Osteoblast (primary cell): ENCODE data around the gene TSPO. TPM values are rescaled to one million over a fixed set of nuclear protein-coding genes. Genes with fewer than 3 reads are reported as not detected.

Experiments
- DNase-seq: peaks from one replicate; pipeline ENCODE4 v3.0.0; 2011; ENCODE audit warnings: low spot score, mixed read lengths; ENCODE audit not compliant: insufficient read length; ENCODE audit errors: missing footprints
- H2AFZ ChIP-seq: 2 replicates; pipeline ENCODE4 v1.6.0; 2011; ENCODE audit warnings: mild to moderate bottlenecking, low read length
- H3K27ac ChIP-seq: 2 replicates; pipeline ENCODE4 v1.5.1; 2011; ENCODE audit warnings: mild to moderate bottlenecking, low read depth, low read length, moderate library complexity
- H3K27me3 ChIP-seq: 2 replicates; pipeline ENCODE4 v1.6.0; 2012; ENCODE audit warnings: mild to moderate bottlenecking, control low read depth, inconsistent platforms, low read length, moderate library complexity; ENCODE audit not compliant: insufficient read depth
- H3K36me3 ChIP-seq: 2 replicates; pipeline ENCODE4 v1.5.1; 2011; ENCODE audit warnings: mild to moderate bottlenecking, low read length, control low read depth, moderate library complexity; ENCODE audit not compliant: insufficient read depth
- H3K4me1 ChIP-seq: 2 replicates; pipeline ENCODE4 v1.5.1; 2011; ENCODE audit warnings: mild to moderate bottlenecking, low read length, control low read depth, moderate library complexity; ENCODE audit not compliant: insufficient read depth
- H3K4me2 ChIP-seq: 2 replicates; pipeline ENCODE4 v1.6.0; 2011; ENCODE audit warnings: mild to moderate bottlenecking, low read length; ENCODE audit not compliant: insufficient read depth
- H3K4me3 ChIP-seq: fragments of 200-600 bp; sonication (generic); 3 replicates; pipeline ENCODE4 v1.5.1; 2012; ENCODE audit warnings: mild to moderate bottlenecking, low read length, inconsistent platforms; ENCODE audit not compliant: insufficient read depth
- H3K79me2 ChIP-seq: 2 replicates; pipeline ENCODE4 v1.6.0; 2012; ENCODE audit warnings: mild to moderate bottlenecking, low read length, control low read depth, inconsistent platforms; ENCODE audit not compliant: insufficient read depth
- H3K9me3 ChIP-seq: 2 replicates; pipeline ENCODE4 v1.5.1; 2011; ENCODE audit warnings: low read depth, low read length, control low read depth
- H4K20me1 ChIP-seq: 2 replicates; pipeline ENCODE4 v1.6.0; 2012; ENCODE audit warnings: mild to moderate bottlenecking, low read length, control low read depth; ENCODE audit not compliant: insufficient read depth
- CTCF ChIP-seq: IDR thresholded peaks from 2 replicates; pipeline ENCODE4 v1.5.1; 2011; ENCODE audit warnings: mild to moderate bottlenecking, low read depth, low read length, moderate library complexity; ENCODE audit errors: extremely low read depth
- total RNA-seq: library from RNA; depleted of rRNA; stranded (reverse); fragments of >200 nt; gene quantifications from 2 replicates; pipeline ENCODE4 v1.2.3, GENCODE V29; 2012

TSPO gene
- total RNA-seq, 1 donor = 297 TPM

DNA sequence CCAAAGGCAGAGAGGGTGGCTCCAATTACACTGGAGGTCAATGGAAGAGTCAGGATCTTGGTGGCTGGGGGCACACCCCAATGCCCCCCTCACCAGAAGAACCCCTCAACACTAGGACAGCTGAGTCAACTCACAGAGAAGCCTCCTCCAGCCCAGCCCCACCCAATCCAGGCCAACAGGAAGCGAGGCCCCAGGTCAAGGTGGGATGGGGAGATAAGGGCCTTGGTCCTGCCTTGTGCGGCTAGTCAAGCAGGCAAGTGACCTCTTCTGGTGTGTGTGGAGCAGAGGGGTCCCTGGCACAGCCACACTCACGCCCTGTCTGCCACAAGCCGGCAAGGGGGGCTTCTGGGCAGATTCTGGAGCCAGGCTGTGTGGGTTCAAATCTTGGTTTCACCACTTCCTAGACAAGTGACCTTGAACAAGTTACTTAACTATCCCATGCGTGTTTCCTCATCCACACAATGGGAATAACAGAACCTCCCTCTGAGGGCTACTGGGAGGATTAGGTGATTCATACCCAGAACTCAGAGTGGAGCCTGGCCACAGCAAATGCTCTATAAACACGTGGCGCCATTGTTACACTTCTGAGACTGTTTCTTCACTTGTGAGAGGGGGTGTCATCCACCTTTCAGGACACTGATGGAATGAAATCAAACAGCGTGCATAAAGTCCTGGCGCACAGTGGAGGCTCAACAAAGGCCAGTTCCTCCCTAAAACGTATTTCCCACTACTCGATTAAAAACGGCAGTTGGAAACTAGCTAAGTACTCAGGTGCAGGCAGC lies 32.3 kb downstream of the TSPO start:
- no peak overlapping the region for H3K4me2 ChIP-seq
- H3K27me3 ChIP-seq = no peaks in the 10 kb centered on the region
- H3K36me3 ChIP-seq = peaks cover 11% of the 10 kb centered on the region
- no peak overlapping the region for H3K4me3 ChIP-seq
- peak; percentile 91 for DNase-seq
- no peak for TF ChIP-seq CTCF
- peaks cover 11% of the 10 kb centered on the region for H3K79me2 ChIP-seq
- H3K27ac ChIP-seq = peak overlapping the region; percentile 12
- no peak overlapping the region for H2AFZ ChIP-seq
- peaks cover 11% of the 10 kb centered on the region for H3K4me1 ChIP-seq
- H4K20me1 ChIP-seq = peaks cover 4% of the 10 kb centered on the region
- no peaks in the 10 kb centered on the region for H3K9me3 ChIP-seq

DNA sequence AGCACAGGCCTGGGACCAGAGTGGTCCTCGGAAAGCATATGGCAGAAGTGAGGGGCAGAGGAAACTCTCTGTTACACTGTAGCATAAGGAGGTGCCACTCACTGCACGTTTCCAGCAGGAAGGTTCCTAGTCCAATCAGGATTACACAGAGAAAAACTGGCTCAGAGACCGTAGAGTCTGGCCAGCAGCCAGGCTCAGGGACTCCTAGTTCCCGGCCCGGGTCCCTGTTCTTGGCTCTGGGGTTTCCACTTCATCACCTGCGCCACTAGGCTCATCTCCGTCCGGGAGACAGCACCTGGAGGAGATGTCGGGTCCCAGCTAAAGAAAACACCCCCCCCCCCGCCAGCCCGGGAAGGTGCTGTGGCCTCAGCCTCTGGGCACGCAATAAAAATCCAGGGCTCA lies 34.5 kb downstream of the TSPO start:
- Histone ChIP-seq H3K27me3 (peaks cover 4% of the 10 kb centered on the region), H3K4me1 (peaks cover 11% of the 10 kb centered on the region), H3K27ac (no peak overlapping the region), H3K4me3 (peak overlapping the region; percentile 71), H3K9me3 (no peaks in the 10 kb centered on the region), H4K20me1 (peaks cover 4% of the 10 kb centered on the region), H3K4me2 (peak overlapping the region; percentile 77), H3K79me2 (peaks cover 11% of the 10 kb centered on the region), H3K36me3 (no peaks in the 10 kb centered on the region), H2AFZ (peak overlapping the region; percentile 65)
- no peak for TF ChIP-seq CTCF
- DNase-seq = peak; percentile 81

- Histone ChIP-seq H3K9me3 (no peaks in the 10 kb centered on the region), H3K4me3 (peak within 1 kb of the TSS; percentile 76), H3K27ac (peak within 1 kb of the TSS; percentile 67), H4K20me1 (peaks cover 4% of the 10 kb centered on the region), H3K79me2 (peaks cover 11% of the 10 kb centered on the region), H3K36me3 (no peaks in the 10 kb centered on the region), H2AFZ (peak within 1 kb of the TSS; percentile 93), H3K27me3 (peaks cover 4% of the 10 kb centered on the region), H3K4me2 (peak within 1 kb of the TSS; percentile 88), H3K4me1 (peaks cover 11% of the 10 kb centered on the region)
- TF ChIP-seq CTCF = no peak
- DNase-seq = peak; percentile 97
These were observed 35.2 kb downstream of the TSPO start, which contains the start of gene TTLL12 for GRCh38 chr22:43186272-43187170. TSS of gene TTLL12 (minus strand) at chr22:43187134. CDS start at chr22:43187069, 65 bp downstream.
